ENCODE results near the gene SPOPL.

- TF ChIP-seq POLR2A (IDR thresholded peaks at IDR 0.05; ENCODE audit: low read length) (no peak), GATA1 (IDR thresholded peaks at IDR 0.05; ENCODE audit: low read depth, low read length) (no peak)
Measured at GRCh38 chr2:138565230-138565598, 63.6 kb downstream of the SPOPL start.

All from erythroblast (primary cell).